OCI-LY7 (cell line): ENCODE data around the gene CRMP1.

ENCODE experiments used
- CTCF ChIP-seq: fragments of 200-600 bp; sonication (generic); conservative IDR thresholded peaks from 2 replicates; pipeline ENCODE4 v1.5.1; 2014; ENCODE audit warnings: mild to moderate bottlenecking, antibody characterized with exemption, low read length, moderate library complexity, mixed read lengths
- EZH2phosphoT487 ChIP-seq: fragments of 200-600 bp; sonication (generic); IDR thresholded peaks from 2 replicates; pipeline ENCODE4 v1.6.1; 2018; ENCODE audit warnings: low read depth, borderline replicate concordance, mild to moderate bottlenecking, mixed run types, antibody characterized with exemption, low read length, moderate library complexity, mixed read lengths

GRCh38 chr4:5867866-5868265 is 25.0 kb downstream of the CRMP1 start:
- no peak for TF ChIP-seq CTCF
- no peak for TF ChIP-seq EZH2phosphoT487
